HG03378 (cell line): ENCODE measurements around the gene NDUFS8.

Source experiments
- ATAC-seq: cut with Tn5 transposase; IDR thresholded peaks from one replicate; pipeline ENCODE4 v1.9.1; 2021; ENCODE audit warnings: mild to moderate bottlenecking, moderate library complexity; ENCODE audit not compliant: unreplicated experiment

NDUFS8 gene

GRCh38 chr11:68047437-68048290 is 17.2 kb downstream of the NDUFS8 start:
- ATAC-seq = no peak

- no peak for ATAC-seq
These were observed 18.4 kb downstream of the NDUFS8 start for GRCh38 chr11:68048681-68049508.

GRCh38 chr11:68049509-68050370 is 19.3 kb downstream of the NDUFS8 start:
- ATAC-seq = no peak

GRCh38 chr11:68050371-68050841 is 19.9 kb downstream of the NDUFS8 start:
- no peak for ATAC-seq

GRCh38 chr11:68051191-68052136 is 21.0 kb downstream of the NDUFS8 start:
- ATAC-seq = no peak

GRCh38 chr11:68052137-68052873 is 21.8 kb downstream of the NDUFS8 start:
- no peak for ATAC-seq

- ATAC-seq = no peak
These were observed 22.6 kb downstream of the NDUFS8 start for GRCh38 chr11:68053117-68053516.

GRCh38 chr11:68053981-68054812 is 23.7 kb downstream of the NDUFS8 start:
- ATAC-seq = no peak

GRCh38 chr11:68056317-68057285 is 26.1 kb downstream of the NDUFS8 start:
- ATAC-seq = no peak

- no peak for ATAC-seq
These were observed 27.3 kb downstream of the NDUFS8 start for GRCh38 chr11:68057807-68058206.

- ATAC-seq = no peak
These were observed 31.0 kb downstream of the NDUFS8 start for GRCh38 chr11:68061508-68061907.

GRCh38 chr11:68064926-68065325 is 34.4 kb downstream of the NDUFS8 start:
- no peak for ATAC-seq

GRCh38 chr11:68065841-68066240 is 35.4 kb downstream of the NDUFS8 start:
- no peak for ATAC-seq

GRCh38 chr11:68066742-68067141 is 36.3 kb downstream of the NDUFS8 start:
- ATAC-seq = no peak

- ATAC-seq = no peak
These were observed 37.5 kb downstream of the NDUFS8 start for GRCh38 chr11:68067991-68068390.

- ATAC-seq = no peak
These were observed 41.0 kb downstream of the NDUFS8 start for GRCh38 chr11:68071281-68072048.
